Transverse colon (tissue), 3 donors: ENCODE results near the gene MPHOSPH10.

Experiments
- CTCF ChIP-seq, 5 experiments: fragments of 200-600 bp in 3 of 5; fragments of 450-650 bp in 2 of 5; sonication (generic) in 3 of 5; IDR thresholded peaks; 1 replicate in 2 of 5; 2 replicates in 3 of 5; pipeline ENCODE4 v1.5.1; 2016 to 2017; ENCODE audit warnings: antibody characterized with exemption in 5 of 5, inconsistent platforms in 3 of 5, mild to moderate bottlenecking in 2 of 5, moderate library complexity in 1 of 5
- EP300 ChIP-seq: sonication (generic); formaldehyde crosslinking; IDR thresholded peaks from one replicate; pipeline ENCODE4 v1.6.1; 2017; ENCODE audit warnings: antibody characterized with exemption, low read depth

- TF ChIP-seq EP300 = no peak
- TF ChIP-seq CTCF (IDR thresholded peaks at IDR 0.05) = no peak
These were observed 43.8 kb downstream of the MPHOSPH10 start for GRCh38 chr2:71174207-71174606.
